Muscle of leg (tissue), 11 donors: ENCODE data around the gene ZNF467. TPM values are rescaled to one million over a fixed set of nuclear protein-coding genes. Genes with fewer than 3 reads are reported as not detected.

Source experiments
- DNase-seq: peaks from one replicate; pipeline ENCODE4 v3.0.0; 2013
- H3K27ac ChIP-seq: one replicate; pipeline ENCODE4 v1.5.1; 2013; ENCODE audit warnings: mild to moderate bottlenecking, low read length, control low read depth
- H3K27me3 ChIP-seq: one replicate; pipeline ENCODE4 v1.6.1; 2013; ENCODE audit warnings: low read length; ENCODE audit not compliant: control insufficient read depth, insufficient read depth
- H3K36me3 ChIP-seq: one replicate; pipeline ENCODE4 v1.6.1; 2013; ENCODE audit warnings: low read length; ENCODE audit not compliant: control insufficient read depth, insufficient read depth
- H3K4me1 ChIP-seq: one replicate; pipeline ENCODE4 v1.6.1; 2013; ENCODE audit warnings: low read length; ENCODE audit not compliant: control insufficient read depth, insufficient read depth
- H3K4me3 ChIP-seq: one replicate; pipeline ENCODE4 v1.5.1; 2013; ENCODE audit warnings: low read length, control low read depth
- H3K9me3 ChIP-seq: replicated peaks from 2 replicates; pipeline ENCODE4 v1.6.1; 2013; ENCODE audit warnings: low read depth, low read length; ENCODE audit not compliant: control insufficient read depth
- WGBS: methylation state at CpG from one replicate; pipeline ENCODE4 v1.1.5; 2013; ENCODE audit warnings: missing lambda C conversion rate; ENCODE audit not compliant: insufficient coverage; 5-methylcytosine and 5-hydroxymethylcytosine counted together
- polyA plus RNA-seq, 8 donors: library from polyadenylated mRNA; unstranded; fragments of 120-200 nt; gene quantifications; one replicate each; pipeline versions ENCODE4 v1.2.1 to v1.2.3, GENCODE V29; 2013; ENCODE audit warnings: inconsistent platforms in 1 of 8, low replicate concordance in 1 of 8; ENCODE audit not compliant: insufficient read length in 8 of 8, insufficient read depth in 1 of 8
- total RNA-seq: library from RNA; stranded (reverse); fragments of 120-200 nt; gene quantifications from one replicate; pipeline ENCODE4 v1.2.4, GENCODE V29; 2013

ZNF467 gene
- total and polyA plus RNA-seq, 9 donors: 3.0 to 14.3 (median 6.9) TPM

GRCh38 chr7:149735779-149736477 lies 37.5 kb downstream of the ZNF467 start:
- Histone ChIP-seq H3K9me3 (no peaks in the 10 kb centered on the region), H3K27ac (no peak overlapping the region), H3K4me3 (no peak overlapping the region), H3K27me3 (peaks cover 6% of the 10 kb centered on the region), H3K4me1 (peaks cover 9% of the 10 kb centered on the region), H3K36me3 (peaks cover 33% of the 10 kb centered on the region)
- no peak for DNase-seq
- WGBS: 70% methylated on average over 8 of the region's 16 CpGs

GRCh38 chr7:149735181-149735602 lies 38.2 kb downstream of the ZNF467 start:
- no peak for DNase-seq
- H3K4me1 ChIP-seq: peaks cover 13% of the 10 kb centered on the region
- H3K27me3 ChIP-seq: peaks cover 6% of the 10 kb centered on the region
- H3K4me3 ChIP-seq: no peak overlapping the region
- H3K27ac ChIP-seq: no peak overlapping the region
- no peaks in the 10 kb centered on the region for H3K9me3 ChIP-seq
- H3K36me3 ChIP-seq: peaks cover 40% of the 10 kb centered on the region
- WGBS: 80% methylated on average over 6 of the region's 6 CpGs

- Histone ChIP-seq H3K27ac (no peak overlapping the region), H3K4me1 (peaks cover 16% of the 10 kb centered on the region), H3K36me3 (peaks cover 44% of the 10 kb centered on the region), H3K9me3 (no peaks in the 10 kb centered on the region), H3K4me3 (no peak overlapping the region), H3K27me3 (peaks cover 6% of the 10 kb centered on the region)
- no peak for DNase-seq
- no CpG with 5 or more reads among the region's 2 CpGs for WGBS
These were observed 38.7 kb downstream of the ZNF467 start for GRCh38 chr7:149734791-149735075.

GRCh38 chr7:149733924-149734790 lies 39.2 kb downstream of the ZNF467 start:
- H3K9me3 ChIP-seq: no peaks in the 10 kb centered on the region
- H3K27me3 ChIP-seq: peaks cover 6% of the 10 kb centered on the region
- no peak overlapping the region for H3K27ac ChIP-seq
- no peak overlapping the region for H3K4me3 ChIP-seq
- H3K4me1 ChIP-seq: peaks cover 18% of the 10 kb centered on the region
- 75% methylated on average over 10 of the region's 20 CpGs for WGBS
- no peak for DNase-seq
- H3K36me3 ChIP-seq: peaks cover 50% of the 10 kb centered on the region

GRCh38 chr7:149733131-149733923 lies 40.1 kb downstream of the ZNF467 start:
- peaks cover 58% of the 10 kb centered on the region for H3K36me3 ChIP-seq
- 90% methylated on average over 28 of the region's 30 CpGs for WGBS

GRCh38 chr7:149732611-149733010 lies 40.8 kb downstream of the ZNF467 start:
- no peak for DNase-seq
- no peak overlapping the region for H3K27ac ChIP-seq
- peaks cover 6% of the 10 kb centered on the region for H3K27me3 ChIP-seq
- WGBS: 83% methylated on average over 7 of the region's 7 CpGs
- no peak overlapping the region for H3K4me3 ChIP-seq
- peaks cover 28% of the 10 kb centered on the region for H3K4me1 ChIP-seq
- no peaks in the 10 kb centered on the region for H3K9me3 ChIP-seq
- H3K36me3 ChIP-seq: peaks cover 65% of the 10 kb centered on the region

More at GRCh38 chr7:149733131-149733923, 40.1 kb downstream of the ZNF467 start:
- Histone ChIP-seq H3K27me3 (peaks cover 6% of the 10 kb centered on the region), H3K27ac (no peak overlapping the region), H3K9me3 (no peaks in the 10 kb centered on the region), H3K4me1 (peaks cover 21% of the 10 kb centered on the region), H3K4me3 (no peak overlapping the region)
- no peak for DNase-seq

- 90% methylated on average over 9 of the region's 10 CpGs for WGBS
- no peak for DNase-seq
- Histone ChIP-seq H3K27me3 (peaks cover 6% of the 10 kb centered on the region), H3K27ac (no peak overlapping the region), H3K36me3 (peaks cover 70% of the 10 kb centered on the region), H3K4me1 (peaks cover 32% of the 10 kb centered on the region), H3K4me3 (no peak overlapping the region), H3K9me3 (no peaks in the 10 kb centered on the region)
These were observed 41.3 kb downstream of the ZNF467 start for GRCh38 chr7:149732111-149732561.

- Histone ChIP-seq H3K9me3 (no peaks in the 10 kb centered on the region), H3K4me3 (no peak overlapping the region), H3K27me3 (peaks cover 3% of the 10 kb centered on the region), H3K27ac (no peak overlapping the region), H3K36me3 (peaks cover 76% of the 10 kb centered on the region), H3K4me1 (peaks cover 35% of the 10 kb centered on the region)
- 82% methylated on average over 9 of the region's 14 CpGs for WGBS
- no peak for DNase-seq
These were observed 42.0 kb downstream of the ZNF467 start for GRCh38 chr7:149731207-149731955.

GRCh38 chr7:149729983-149730801 lies 43.2 kb downstream of the ZNF467 start:
- Histone ChIP-seq H3K9me3 (no peaks in the 10 kb centered on the region), H3K4me1 (peaks cover 27% of the 10 kb centered on the region), H3K4me3 (no peak overlapping the region), H3K27ac (no peak overlapping the region), H3K36me3 (peaks cover 86% of the 10 kb centered on the region), H3K27me3 (no peaks in the 10 kb centered on the region)
- peak; percentile 46 for DNase-seq
- 85% methylated on average over 28 of the region's 28 CpGs for WGBS
